ENCODE measurements around the gene SLC25A53. TPM values are rescaled to one million over a fixed set of nuclear protein-coding genes. Genes with fewer than 3 reads are reported as not detected.
A peak's percentile ranks its signal among the peaks of the same experiment; 100 is the strongest.

The SLC25A53 gene
- total RNA-seq (2014; rRNA removed; shearing (Covaris generic)) = 0.68 TPM in 1 of 2 replicates, not detected in the other

- peak; percentile 83 for DNase-seq (ENCODE audit: low spot score)
Observed at GRCh38 chrX:104156630-104157529, at the start of gene SLC25A53. SLC25A53 (minus strand) TSS chrX:104157009; CDS start chrX:104105257, 51,752 bp downstream.

GRCh38 chrX:104205548-104205947, 48.7 kb upstream of the SLC25A53 start:
- in situ Hi-C loops (cut with HindIII; ENCODE audit: low sequenced_read_pairs) = no loop called here
- no peak for DNase-seq (ENCODE audit: low spot score)

More at GRCh38 chrX:104156630-104157529, at the start of gene SLC25A53:
- in situ Hi-C loops (cut with HindIII; ENCODE audit: low sequenced_read_pairs) = no loop called here

GRCh38 chrX:104195489-104196084, 38.8 kb upstream of the SLC25A53 start:
- peak; percentile 50 for DNase-seq (ENCODE audit: low spot score)
- in situ Hi-C loops (cut with HindIII; ENCODE audit: low sequenced_read_pairs) = no loop called here

GRCh38 chrX:104195013-104195412, 38.2 kb upstream of the SLC25A53 start:
- in situ Hi-C loops (cut with HindIII; ENCODE audit: low sequenced_read_pairs) = no loop called here
- DNase-seq (ENCODE audit: low spot score) = no peak

- in situ Hi-C loops (cut with HindIII; ENCODE audit: low sequenced_read_pairs) = no loop called here
- no peak for DNase-seq (ENCODE audit: low spot score)
Observed at GRCh38 chrX:104193485-104193884, 36.7 kb upstream of the SLC25A53 start.

GRCh38 chrX:104189837-104190236, 33.0 kb upstream of the SLC25A53 start:
- DNase-seq (ENCODE audit: low spot score) = no peak
- in situ Hi-C loops (cut with HindIII; ENCODE audit: low sequenced_read_pairs) = no loop called here

- in situ Hi-C loops (cut with HindIII; ENCODE audit: low sequenced_read_pairs) = no loop called here
- no peak for DNase-seq (ENCODE audit: low spot score)
Observed at GRCh38 chrX:104187931-104188330, 31.1 kb upstream of the SLC25A53 start.

- in situ Hi-C loops (cut with HindIII; ENCODE audit: low sequenced_read_pairs) = no loop called here
- no peak for DNase-seq (ENCODE audit: low spot score)
Observed at GRCh38 chrX:104183685-104184084, 26.9 kb upstream of the SLC25A53 start.

- in situ Hi-C loops (cut with HindIII; ENCODE audit: low sequenced_read_pairs) = no loop called here
- no peak for DNase-seq (ENCODE audit: low spot score)
Observed at GRCh38 chrX:104173841-104174240, 17.0 kb upstream of the SLC25A53 start.

- in situ Hi-C loops (cut with HindIII; ENCODE audit: low sequenced_read_pairs) = no loop called here
- no peak for DNase-seq (ENCODE audit: low spot score)
Observed at GRCh38 chrX:104172788-104173187, 16.0 kb upstream of the SLC25A53 start.

GRCh38 chrX:104172121-104172520, 15.3 kb upstream of the SLC25A53 start:
- DNase-seq (ENCODE audit: low spot score) = no peak
- in situ Hi-C loops (cut with HindIII; ENCODE audit: low sequenced_read_pairs) = no loop called here

- in situ Hi-C loops (cut with HindIII; ENCODE audit: low sequenced_read_pairs) = no loop called here
- DNase-seq (ENCODE audit: low spot score) = no peak
Observed at GRCh38 chrX:104168127-104168526, 11.3 kb upstream of the SLC25A53 start.

GRCh38 chrX:104166735-104167436, 10.1 kb upstream of the SLC25A53 start:
- in situ Hi-C loops (cut with HindIII; ENCODE audit: low sequenced_read_pairs) = no loop called here
- DNase-seq (ENCODE audit: low spot score) = no peak

- peak; percentile 85 for DNase-seq (ENCODE audit: low spot score)
- in situ Hi-C loops (cut with HindIII; ENCODE audit: low sequenced_read_pairs) = no loop called here
Observed at GRCh38 chrX:104165894-104166734, 9.3 kb upstream of the SLC25A53 start, which contains the start of gene FAM199X. FAM199X (plus strand) TSS chrX:104166453; CDS start chrX:104166786, 333 bp downstream.

- in situ Hi-C loops (cut with HindIII; ENCODE audit: low sequenced_read_pairs) = no loop called here
- DNase-seq (ENCODE audit: low spot score) = no peak
Observed at GRCh38 chrX:104151037-104151436, 5.8 kb downstream of the SLC25A53 start.

- no peak for DNase-seq (ENCODE audit: low spot score)
- in situ Hi-C loops (cut with HindIII; ENCODE audit: low sequenced_read_pairs) = no loop called here
Observed at GRCh38 chrX:104141087-104141760, 15.6 kb downstream of the SLC25A53 start.

- peak; percentile 12 for DNase-seq (ENCODE audit: low spot score)
- in situ Hi-C loops (cut with HindIII; ENCODE audit: low sequenced_read_pairs) = no loop called here
Observed at GRCh38 chrX:104137496-104137895, 19.3 kb downstream of the SLC25A53 start.

GRCh38 chrX:104136241-104137019, 20.4 kb downstream of the SLC25A53 start:
- in situ Hi-C loops (cut with HindIII; ENCODE audit: low sequenced_read_pairs) = no loop called here
- peak; percentile 90 for DNase-seq (ENCODE audit: low spot score)

Data from G401 (cell line).